HUES6 (cell line): ENCODE results near the gene GFM2.
"Not testable (repeated sequence)": the region's sequence is repeated elsewhere in the genome, so short reads cannot be mapped to it uniquely, and the experiment has no call there.

Source experiments
- H3K27ac ChIP-seq: 2 replicates; pipeline ENCODE4 v1.7.0; 2013; ENCODE audit warnings: low read depth, mild to moderate bottlenecking, low read length, inconsistent platforms
- H3K27me3 ChIP-seq: 2 replicates; pipeline ENCODE4 v1.6.1; 2013; ENCODE audit warnings: low read length; ENCODE audit not compliant: control insufficient read depth, insufficient read depth
- H3K36me3 ChIP-seq: 2 replicates; pipeline ENCODE4 v1.6.1; 2013; ENCODE audit warnings: low read length; ENCODE audit not compliant: control insufficient read depth, insufficient read depth
- H3K4me1 ChIP-seq: 2 replicates; pipeline ENCODE4 v1.6.1; 2013; ENCODE audit warnings: low read length; ENCODE audit not compliant: control insufficient read depth, insufficient read depth
- H3K4me3 ChIP-seq: 2 replicates; pipeline ENCODE4 v1.5.1; 2013; ENCODE audit warnings: low read depth, low read length
- H3K9ac ChIP-seq: one replicate; pipeline ENCODE4 v1.6.1; 2013; ENCODE audit warnings: mild to moderate bottlenecking, low read length
- H3K9me3 ChIP-seq: 2 replicates; pipeline ENCODE4 v1.6.1; 2013; ENCODE audit warnings: low read depth, low read length; ENCODE audit not compliant: control insufficient read depth, insufficient read depth

GFM2 gene

GRCh38 chr5:74693191-74693590 lies 73.7 kb downstream of the GFM2 start:
- Histone ChIP-seq H3K4me3 (no peak overlapping the region), H3K27me3 (no peaks in the 10 kb centered on the region), H3K4me1 (no peaks in the 10 kb centered on the region), H3K9me3 (no peaks in the 10 kb centered on the region), H3K27ac (0 out of 2 replicates have a peak overlapping the region, but pooled peaks have one; percentile 18), H3K9ac (no peak overlapping the region), H3K36me3 (peaks cover 42% of the 10 kb centered on the region)

- Histone ChIP-seq H3K9me3 (no peaks in the 10 kb centered on the region), H3K36me3 (peaks cover 18% of the 10 kb centered on the region), H3K27ac (no peak overlapping the region), H3K9ac (no peak overlapping the region), H3K4me3 (peak overlapping the region; percentile 95; the same call in 1 of the 2 replicates), H3K27me3 (no peaks in the 10 kb centered on the region), H3K4me1 (peaks cover 15% of the 10 kb centered on the region; the same call in 1 of the 2 replicates)
Measured at GRCh38 chr5:74686962-74687751, 79.8 kb downstream of the GFM2 start.

GRCh38 chr5:74685979-74686631 lies 80.8 kb downstream of the GFM2 start:
- H3K27ac ChIP-seq, result no peak overlapping the region
- H3K9me3 ChIP-seq, result no peaks in the 10 kb centered on the region
- H3K27me3 ChIP-seq, result no peaks in the 10 kb centered on the region
- peaks cover 15% of the 10 kb centered on the region; the same call in 1 of the 2 replicates for H3K4me1 ChIP-seq
- peaks cover 14% of the 10 kb centered on the region for H3K36me3 ChIP-seq
- H3K4me3 ChIP-seq, result peak overlapping the region; percentile 95
- peak overlapping the region; percentile 88 for H3K9ac ChIP-seq

DNA sequence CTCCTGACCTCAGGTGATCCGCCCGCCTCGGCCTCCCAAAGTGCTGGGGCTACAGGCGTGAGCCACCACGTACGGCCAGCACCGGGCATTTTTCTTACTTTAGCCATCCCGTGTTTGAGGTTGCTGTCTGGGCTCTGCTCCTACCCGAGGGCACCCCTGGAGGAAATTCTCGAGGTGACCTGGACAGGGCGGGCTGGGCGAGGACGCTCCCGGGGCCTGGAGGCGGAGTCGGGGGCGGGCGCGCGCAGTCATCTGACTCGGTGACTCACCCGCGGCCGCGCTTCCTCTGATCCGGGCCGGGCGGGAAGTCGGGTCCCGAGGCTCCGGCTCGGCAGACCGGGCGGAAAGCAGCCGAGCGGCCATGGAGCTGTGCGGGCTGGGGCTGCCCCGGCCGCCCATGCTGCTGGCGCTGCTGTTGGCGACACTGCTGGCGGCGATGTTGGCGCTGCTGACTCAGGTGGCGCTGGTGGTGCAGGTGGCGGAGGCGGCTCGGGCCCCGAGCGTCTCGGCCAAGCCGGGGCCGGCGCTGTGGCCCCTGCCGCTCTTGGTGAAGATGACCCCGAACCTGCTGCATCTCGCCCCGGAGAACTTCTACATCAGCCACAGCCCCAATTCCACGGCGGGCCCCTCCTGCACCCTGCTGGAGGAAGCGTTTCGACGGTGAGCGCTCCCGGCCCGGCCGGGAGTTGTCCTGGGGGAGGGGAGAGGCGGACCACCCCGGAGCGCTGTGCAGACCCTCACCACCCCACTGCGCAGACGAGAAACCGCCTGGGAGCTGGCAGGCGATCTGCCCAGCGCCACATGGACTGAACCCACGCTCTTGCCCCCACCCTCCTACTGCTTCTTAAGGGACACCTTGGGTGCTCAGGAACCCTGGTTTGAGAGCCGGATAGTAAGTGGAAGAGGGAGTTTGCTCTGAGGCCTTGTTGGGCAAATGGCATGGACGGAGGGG lies 81.7 kb downstream of the GFM2 start, which contains the start of gene HEXB:
TSS of gene HEXB (plus strand) at position 334 of the 952 bp plus-strand sequence. CDS start at position 362, 28 bp downstream.
- Histone ChIP-seq H3K27ac (peak within 1 kb of the TSS; percentile 66; the same call in 1 of the 2 replicates), H3K36me3 (peaks cover 9% of the 10 kb centered on the region; the same call in 1 of the 2 replicates), H3K9ac (peak within 1 kb of the TSS; percentile 88), H3K4me3 (peak within 1 kb of the TSS; percentile 95), H3K9me3 (no peaks in the 10 kb centered on the region), H3K4me1 (peaks cover 17% of the 10 kb centered on the region; the same call in 1 of the 2 replicates), H3K27me3 (no peaks in the 10 kb centered on the region)

DNA sequence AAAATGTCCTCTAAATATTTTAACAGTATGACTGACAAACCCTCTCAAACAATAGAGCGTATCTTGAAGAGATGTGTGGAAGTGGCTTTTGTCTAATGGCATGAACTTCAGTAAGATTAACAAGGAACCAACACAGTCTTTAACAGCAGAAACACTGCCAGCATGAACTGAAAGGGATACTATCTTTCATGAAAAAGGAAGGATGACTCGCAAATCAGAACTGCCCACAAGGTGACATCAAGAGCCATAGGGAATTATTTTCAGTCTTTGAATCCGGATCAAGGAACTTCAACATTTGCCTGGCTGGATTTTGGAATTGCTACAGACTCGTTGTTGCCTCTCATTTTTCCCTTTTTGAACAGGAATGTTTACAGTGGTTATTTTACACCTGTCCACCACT lies 87.0 kb downstream of the GFM2 start:
- Histone ChIP-seq H3K9me3 (no peaks in the 10 kb centered on the region), H3K27me3 (no peaks in the 10 kb centered on the region), H3K27ac (no peak overlapping the region), H3K9ac (no peak overlapping the region), H3K36me3 (no peaks in the 10 kb centered on the region), H3K4me3 (no peak overlapping the region), H3K4me1 (0 out of 2 replicates have a peak, but pooled peaks cover 6% of the 10 kb centered on the region)

DNA sequence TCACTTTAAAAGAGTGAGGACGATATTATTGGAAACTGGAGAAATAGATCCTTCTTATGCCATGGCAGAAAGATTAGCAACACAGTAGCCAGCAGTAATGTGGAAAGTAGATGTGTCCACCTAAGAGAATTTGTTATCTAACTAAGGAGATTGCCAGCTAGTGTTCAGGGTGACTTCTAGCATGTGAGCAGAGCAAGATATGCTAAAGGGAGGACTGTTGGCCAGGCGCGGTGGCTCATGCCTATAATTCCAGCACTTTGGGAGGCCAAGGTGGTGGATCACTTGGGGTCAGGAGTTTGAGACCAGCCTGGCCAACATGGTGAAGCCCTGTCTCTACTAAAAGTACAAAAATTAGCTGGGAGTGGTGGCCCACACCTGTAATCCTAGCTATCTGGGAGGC lies 87.6 kb downstream of the GFM2 start:
- not testable (repeated sequence) for H3K27ac ChIP-seq, H3K9me3 ChIP-seq, H3K27me3 ChIP-seq

DNA sequence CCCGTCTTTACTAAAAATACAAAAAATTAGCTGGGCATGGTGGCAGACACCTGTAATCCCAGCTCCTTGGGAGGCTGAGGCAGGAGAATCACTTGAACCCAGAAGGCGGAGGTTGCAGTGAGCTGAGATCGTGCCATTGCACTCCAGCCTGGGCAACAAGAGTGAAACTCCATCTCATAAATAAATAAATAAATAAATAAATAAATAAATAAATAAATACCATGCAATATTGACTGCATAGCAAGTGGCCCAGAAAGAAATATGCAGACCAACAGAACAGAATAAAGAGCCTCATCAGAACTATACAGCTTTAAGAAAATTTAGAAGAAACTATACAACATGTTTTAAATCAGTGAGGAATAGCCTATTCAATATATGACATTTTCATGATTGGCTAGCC lies 88.8 kb downstream of the GFM2 start:
- H3K27ac ChIP-seq, H3K4me3 ChIP-seq, H3K4me1 ChIP-seq, H3K9ac ChIP-seq, H3K36me3 ChIP-seq, H3K9me3 ChIP-seq, H3K27me3 ChIP-seq: not testable (repeated sequence)

More for the DNA sequence above, 87.6 kb downstream of the GFM2 start:
- not testable (repeated sequence) for H3K4me3 ChIP-seq, H3K9ac ChIP-seq, H3K4me1 ChIP-seq, H3K36me3 ChIP-seq

- H3K4me1 ChIP-seq, H3K27me3 ChIP-seq, H3K9me3 ChIP-seq, H3K4me3 ChIP-seq, H3K27ac ChIP-seq, H3K36me3 ChIP-seq, H3K9ac ChIP-seq: not testable (repeated sequence)
Measured at GRCh38 chr5:74676466-74676865, 90.5 kb downstream of the GFM2 start.

GRCh38 chr5:74673011-74673790 lies 93.7 kb downstream of the GFM2 start:
- Histone ChIP-seq H3K27me3 (no peaks in the 10 kb centered on the region), H3K4me3 (no peak overlapping the region), H3K9ac (no peak overlapping the region), H3K36me3 (no peaks in the 10 kb centered on the region), H3K9me3 (no peaks in the 10 kb centered on the region), H3K27ac (no peak overlapping the region), H3K4me1 (no peaks in the 10 kb centered on the region; the same call in 1 of the 2 replicates)

DNA sequence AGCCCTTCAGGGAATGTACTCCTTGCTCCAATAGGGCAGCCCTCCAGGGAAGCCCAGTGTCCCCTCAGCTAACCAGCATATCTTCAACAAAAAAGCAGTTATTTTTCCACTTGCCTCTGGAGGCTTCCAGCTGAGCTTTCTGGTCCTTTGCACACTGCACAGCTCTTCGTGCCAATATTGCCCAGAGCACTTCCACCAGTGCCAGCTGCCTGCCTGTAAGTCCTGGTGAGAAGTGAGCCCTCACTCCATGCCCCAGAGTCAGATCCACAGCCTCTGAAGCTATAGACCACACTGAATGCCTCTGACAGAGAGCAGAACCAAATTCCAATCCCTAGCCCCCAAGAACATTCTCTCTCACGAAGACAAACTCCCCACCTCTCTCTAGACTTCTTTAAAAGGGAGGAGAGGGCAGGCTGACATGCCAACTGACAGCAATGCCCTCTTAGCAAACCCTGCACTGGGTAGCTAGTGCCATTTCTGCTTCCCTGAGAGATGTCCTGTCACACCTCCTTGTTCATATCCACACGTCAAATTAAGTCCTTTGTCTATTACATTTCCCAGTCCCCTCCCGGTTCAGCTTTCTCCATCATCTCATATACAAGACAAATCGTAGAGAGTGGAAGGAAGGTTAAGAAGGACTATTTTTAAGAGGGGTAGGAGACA lies 94.6 kb downstream of the GFM2 start:
- no peak overlapping the region for H3K4me3 ChIP-seq
- no peaks in the 10 kb centered on the region; the same call in 1 of the 2 replicates for H3K4me1 ChIP-seq
- H3K27me3 ChIP-seq, result no peaks in the 10 kb centered on the region
- no peak overlapping the region for H3K9ac ChIP-seq
- no peaks in the 10 kb centered on the region for H3K9me3 ChIP-seq
- no peaks in the 10 kb centered on the region for H3K36me3 ChIP-seq
- H3K27ac ChIP-seq, result no peak overlapping the region
